Head of caudate nucleus (tissue), 42 donors: ENCODE measurements around the gene ANGEL2.
"Not testable (repeated sequence)": the region's sequence is repeated elsewhere in the genome, so short reads cannot be mapped to it uniquely, and the experiment has no call there.

Experiments
- DNase-seq, 42 donors: peaks; one replicate each; pipeline versions ENCODE4 v3.0.0 to v3.0.0-alpha.2; 2020 to 2021; ENCODE audit warnings: mixed read lengths in 7 of 42
- intact Hi-C: fragments of 100-400 bp; cut with DNase I; formaldehyde crosslinking; loops from one replicate; pipeline ENCODE4 v1.15.0; 2022

Gene ANGEL2, protein sequence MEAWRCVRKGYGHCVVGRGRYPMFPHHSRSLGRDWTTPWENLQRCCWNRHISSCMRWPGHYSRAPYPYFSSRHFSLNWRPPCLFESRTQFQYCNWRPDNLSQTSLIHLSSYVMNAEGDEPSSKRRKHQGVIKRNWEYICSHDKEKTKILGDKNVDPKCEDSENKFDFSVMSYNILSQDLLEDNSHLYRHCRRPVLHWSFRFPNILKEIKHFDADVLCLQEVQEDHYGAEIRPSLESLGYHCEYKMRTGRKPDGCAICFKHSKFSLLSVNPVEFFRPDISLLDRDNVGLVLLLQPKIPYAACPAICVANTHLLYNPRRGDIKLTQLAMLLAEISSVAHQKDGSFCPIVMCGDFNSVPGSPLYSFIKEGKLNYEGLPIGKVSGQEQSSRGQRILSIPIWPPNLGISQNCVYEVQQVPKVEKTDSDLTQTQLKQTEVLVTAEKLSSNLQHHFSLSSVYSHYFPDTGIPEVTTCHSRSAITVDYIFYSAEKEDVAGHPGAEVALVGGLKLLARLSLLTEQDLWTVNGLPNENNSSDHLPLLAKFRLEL

DNA sequence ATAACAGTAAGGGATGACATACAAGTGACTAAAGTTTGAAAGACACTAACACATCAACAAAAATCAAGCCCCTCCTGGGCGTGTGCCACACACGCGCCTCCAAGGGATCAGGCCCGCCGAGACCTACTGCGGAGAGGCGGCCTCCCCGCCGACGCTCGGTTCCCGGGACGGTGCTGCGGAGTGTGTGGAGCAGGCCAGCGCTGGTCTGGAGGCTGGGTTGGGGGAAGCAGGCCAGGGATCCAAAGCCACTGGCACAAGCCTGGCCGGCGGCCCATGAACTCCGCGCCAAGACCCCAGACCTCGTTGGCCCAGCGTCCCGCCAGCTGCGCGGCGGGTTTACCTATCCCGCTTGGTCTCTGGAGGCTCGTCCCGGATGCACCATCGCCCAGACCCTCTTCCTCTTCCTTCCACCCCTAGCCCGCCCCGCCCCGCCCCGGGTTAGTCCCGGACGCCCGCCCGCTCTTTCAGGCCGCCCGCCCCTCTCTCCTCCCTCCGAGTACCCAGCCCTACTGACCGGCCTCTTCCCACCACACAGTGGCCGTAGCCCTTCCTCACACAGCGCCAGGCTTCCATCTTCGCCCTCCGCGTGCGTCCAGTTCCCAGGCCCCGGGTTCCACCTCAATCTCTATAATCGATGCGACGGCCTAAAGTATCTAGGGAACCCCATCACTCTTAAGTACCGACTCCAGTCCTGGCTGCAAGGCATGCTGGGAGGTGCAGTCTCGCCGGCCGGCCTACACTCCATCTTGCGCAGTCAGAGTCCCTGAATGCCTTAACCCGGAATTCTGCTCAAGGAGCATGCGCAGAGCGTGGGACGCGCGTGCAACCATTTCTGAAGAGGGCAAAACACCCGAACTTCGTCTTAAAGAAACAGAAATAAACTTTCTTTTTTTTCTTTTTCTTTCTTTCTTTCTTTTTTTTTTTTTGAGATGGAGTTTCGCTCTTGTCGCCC is at the start of gene ANGEL2:
Gene ANGEL2 (minus strand): TSS at position 769 of the 952 bp plus-strand sequence. CDS start 196 bp downstream, at position 573.
- DNase-seq, result peak; percentile 94 to 99 (median 98)
- intact Hi-C loops, result loop anchor here (2.0 kb wide), 1 partner anchor 35 kb away; the partner anchor contains the start of gene RPS6KC1

DNA sequence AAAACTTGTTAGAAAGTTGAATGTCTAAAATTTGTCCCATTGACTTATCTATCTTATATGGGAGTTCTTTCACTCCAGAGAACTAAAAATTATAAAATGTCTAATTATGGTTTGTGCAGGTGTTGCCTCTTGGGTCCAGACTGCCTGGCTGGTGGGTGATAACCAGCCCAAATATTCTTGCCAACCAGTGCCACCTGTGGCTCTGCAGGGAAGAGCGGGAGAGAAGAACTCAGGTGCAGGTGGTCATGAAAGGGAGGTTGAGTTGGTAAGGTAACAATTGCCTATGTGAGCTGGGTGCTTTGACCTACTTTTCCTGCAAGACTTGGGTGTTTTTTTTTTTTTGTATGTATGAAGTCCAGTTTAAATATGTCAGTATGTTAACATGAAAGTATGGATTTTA is 45.6 kb upstream of the ANGEL2 start:
- intact Hi-C loops, result no loop called here
- DNase-seq, result no peak

DNA sequence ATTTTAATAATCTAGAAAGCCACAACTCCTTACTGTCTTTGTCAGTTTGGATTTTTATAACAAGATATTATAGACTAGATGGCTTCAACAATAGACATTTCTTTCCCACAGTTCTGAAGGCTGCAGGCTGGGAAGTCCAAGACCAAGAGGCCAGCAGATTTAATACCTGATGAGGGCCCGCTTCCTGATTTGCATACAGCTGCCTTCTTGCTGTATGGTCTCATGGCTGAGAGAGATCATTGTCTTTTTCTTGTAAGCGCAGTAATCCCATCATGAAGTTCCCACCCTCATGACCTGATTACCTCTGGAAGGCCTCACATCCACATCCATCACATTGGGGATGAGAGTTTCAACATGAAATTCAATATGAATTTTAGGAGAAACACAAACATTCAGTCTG is 45.2 kb upstream of the ANGEL2 start:
- intact Hi-C loops, result no loop called here
- no peak for DNase-seq

DNA sequence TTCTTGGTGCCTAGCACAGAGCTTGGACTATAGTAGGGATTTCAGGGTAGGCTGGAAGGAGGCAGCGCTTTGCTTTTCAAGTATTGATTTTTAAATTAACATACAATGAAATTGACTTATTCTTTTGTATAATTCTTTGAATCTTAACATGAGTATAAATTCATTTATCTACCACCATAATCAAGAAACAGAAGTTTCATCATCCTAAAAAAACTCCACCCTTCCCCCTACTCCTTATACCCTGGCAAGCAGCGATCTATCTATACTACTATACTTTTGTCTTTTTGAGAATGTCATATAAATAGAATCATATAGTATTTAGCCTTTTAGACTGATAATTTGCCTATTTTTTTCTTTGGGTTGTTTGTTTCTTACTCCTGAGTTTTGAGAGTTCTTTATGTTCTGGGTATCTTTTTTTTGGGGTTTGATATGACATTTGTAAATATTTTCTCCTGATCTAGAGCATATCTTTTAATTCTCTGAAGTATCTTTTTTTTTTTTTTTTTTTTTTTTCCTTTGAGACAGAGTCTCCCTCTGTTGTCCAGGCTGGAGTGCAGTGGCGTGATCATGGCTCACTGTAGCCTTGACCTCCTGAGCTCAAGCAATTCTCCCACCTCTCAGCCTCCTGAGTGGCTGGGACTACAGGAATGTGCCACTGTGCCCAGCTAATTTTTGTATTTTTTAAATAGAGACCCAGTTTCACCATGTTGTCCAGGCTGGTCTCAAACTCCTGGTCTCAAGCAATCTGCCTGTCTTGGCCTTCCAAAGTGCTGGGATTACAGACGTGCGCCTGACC is 41.8 kb upstream of the ANGEL2 start:
- intact Hi-C loops, result no loop called here
- DNase-seq, result no peak

DNA sequence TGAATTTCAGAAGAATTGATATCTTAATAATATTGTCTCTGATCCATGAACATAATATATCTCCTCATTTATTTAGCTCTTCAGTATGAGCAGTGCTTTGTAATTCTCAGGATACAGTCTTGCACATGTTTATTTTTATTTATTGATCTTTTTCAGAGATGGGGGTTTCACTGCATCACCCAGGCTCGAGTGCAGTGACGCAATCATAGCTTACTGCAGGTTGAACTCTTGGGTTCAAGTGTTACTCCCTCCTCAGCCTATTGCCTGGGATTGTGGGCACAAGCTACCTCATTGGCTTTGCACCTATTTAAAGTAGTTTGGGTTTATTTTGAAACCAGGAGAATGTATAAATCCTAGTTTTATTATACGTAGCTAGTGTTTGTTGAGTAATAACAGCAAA is 40.1 kb upstream of the ANGEL2 start:
- intact Hi-C loops, result no loop called here
- no peak for DNase-seq

DNA sequence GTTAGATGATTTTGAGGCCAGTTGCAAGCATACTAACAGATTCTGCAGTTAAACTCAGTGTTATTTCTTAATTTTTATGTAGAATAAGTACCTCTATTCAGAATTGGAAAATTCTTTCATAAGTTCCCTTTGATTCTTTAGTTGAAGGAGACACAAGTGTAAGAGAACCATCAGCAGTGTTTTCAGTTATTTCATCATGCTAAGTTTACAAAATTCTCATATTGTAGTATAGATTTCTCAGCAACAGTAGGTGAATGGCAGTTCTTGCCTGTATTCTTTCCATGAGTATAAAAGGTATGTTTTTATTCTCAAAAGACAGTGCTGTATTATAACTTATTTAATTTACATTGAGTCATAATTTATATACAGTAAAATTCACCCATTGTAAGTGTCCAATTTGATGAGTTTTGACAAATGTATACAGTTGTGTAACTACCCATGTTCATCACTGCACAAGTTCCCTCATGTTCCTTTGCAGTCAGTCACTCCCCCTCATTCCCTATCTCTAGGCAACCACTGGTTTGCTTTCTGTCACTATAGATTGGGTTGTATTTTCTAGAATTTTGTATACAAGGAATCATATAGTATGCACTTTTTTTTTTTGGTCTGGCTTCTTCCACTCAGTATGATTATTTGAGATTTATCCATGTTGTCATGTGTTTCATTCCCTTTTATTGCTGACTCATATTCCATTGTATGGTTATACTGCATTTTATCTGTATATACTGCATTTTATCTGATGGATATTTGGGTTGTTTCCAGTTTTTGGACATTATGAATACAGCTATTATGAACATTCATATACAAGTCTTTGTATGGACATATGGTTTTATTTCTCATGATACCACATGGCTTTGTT is 39.3 kb upstream of the ANGEL2 start:
- intact Hi-C loops, result no loop called here
- peak in 6 of 42 donors; percentile 17 to 64 (median 31) for DNase-seq

DNA sequence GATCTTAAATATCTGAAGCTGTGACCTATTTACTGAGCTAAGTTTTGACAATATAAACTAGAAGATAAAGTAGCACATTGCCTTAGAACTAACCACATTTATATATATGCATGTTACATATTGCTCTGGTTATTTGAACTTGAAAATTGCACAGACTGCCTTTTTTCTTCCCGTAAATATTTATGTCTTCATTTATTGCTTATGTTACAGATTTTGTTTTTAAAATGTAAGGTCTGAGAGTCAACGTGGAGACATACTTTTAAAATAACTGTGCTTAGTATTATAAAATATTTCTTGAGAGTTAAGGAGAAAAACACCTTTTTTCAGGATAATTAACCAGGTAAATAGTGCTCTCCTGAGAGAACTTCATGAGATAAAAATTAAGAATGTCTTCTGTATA is 38.5 kb upstream of the ANGEL2 start:
- intact Hi-C loops, result no loop called here
- no peak for DNase-seq

DNA sequence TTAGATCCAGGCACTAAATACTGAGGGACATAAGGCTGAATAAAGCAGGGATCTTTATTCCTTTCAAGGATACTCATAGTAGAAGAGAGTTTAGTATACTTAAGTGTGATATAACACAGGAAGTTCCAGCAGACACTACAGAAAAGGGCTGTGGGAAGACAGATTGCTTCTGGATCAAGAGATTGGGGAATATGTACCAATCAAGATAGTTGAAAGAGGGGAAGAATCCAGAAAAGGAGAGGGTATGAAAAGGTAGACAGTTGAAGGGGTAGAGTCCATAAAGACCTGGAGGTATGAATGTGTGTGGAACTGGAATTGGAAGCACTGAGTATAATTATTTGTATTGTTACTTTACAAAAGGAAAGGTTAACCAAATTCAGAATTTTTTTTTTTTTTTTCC is 37.8 kb upstream of the ANGEL2 start:
- intact Hi-C loops, result no loop called here
- DNase-seq, result no peak

DNA sequence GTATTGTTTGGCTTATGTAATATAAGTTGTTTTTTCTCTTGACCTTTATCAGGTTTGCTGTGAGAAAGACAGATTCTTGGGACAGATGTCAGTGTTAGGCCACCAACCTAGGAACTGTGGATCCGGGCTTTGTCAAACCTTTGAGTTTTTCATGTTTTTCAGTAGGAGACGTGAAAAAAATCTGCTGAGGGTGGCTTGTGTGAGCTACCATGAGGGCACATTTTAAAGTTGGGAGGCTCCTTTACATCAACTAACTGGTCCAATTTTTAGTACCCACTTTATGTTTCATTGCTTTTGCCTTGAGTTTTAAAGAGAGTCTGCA is 36.2 kb upstream of the ANGEL2 start:
- no peak for DNase-seq
- intact Hi-C loops, result loop anchor here (2.0 kb wide), 1 partner anchor 37 kb away; the partner anchor contains the start of gene ANGEL2

DNA sequence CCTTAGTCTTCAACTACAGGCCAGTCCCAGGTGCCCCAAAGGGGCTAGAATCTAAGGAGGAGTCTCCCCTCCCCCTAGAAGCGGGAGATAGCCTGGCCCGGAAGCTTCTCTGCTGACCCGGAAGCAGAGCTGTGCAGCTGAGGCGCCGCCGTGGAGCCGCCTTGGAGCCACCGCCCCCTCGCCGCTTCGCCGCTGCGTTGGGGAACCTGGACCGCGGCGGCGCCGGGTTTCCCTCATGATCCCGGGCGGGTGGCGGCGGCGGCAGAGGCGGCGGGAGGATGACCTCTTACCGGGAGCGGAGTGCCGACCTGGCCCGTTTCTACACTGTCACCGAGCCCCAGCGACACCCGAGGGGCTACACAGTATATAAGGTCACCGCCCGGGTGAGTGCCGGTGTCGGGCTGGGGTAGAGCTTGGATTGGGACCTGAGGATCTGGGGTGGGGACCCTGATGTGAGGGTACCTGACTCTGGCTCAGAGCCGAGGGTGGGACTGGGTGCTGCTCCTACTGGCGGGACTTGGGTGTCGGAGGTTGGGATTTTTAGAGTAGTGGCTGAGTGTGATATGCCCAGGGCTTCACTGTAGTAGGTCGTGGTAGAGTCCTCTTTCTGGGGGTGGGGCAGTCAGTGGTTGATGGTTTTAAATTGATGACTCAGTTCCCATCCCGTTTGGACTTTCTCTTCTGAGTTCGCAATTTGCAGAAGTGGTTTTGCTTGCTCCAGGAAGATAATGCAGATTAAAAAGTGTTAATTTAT is 35.6 kb upstream of the ANGEL2 start, which contains the start of gene RPS6KC1:
Gene RPS6KC1 (plus strand): TSS at position 115 of the 754 bp plus-strand sequence. CDS start 164 bp downstream, at position 279.
- DNase-seq, result peak; percentile 80 to 96 (median 91)
- intact Hi-C loops, result loop anchor here (2.0 kb wide), 1 partner anchor 37 kb away; the partner anchor contains the start of gene ANGEL2

DNA sequence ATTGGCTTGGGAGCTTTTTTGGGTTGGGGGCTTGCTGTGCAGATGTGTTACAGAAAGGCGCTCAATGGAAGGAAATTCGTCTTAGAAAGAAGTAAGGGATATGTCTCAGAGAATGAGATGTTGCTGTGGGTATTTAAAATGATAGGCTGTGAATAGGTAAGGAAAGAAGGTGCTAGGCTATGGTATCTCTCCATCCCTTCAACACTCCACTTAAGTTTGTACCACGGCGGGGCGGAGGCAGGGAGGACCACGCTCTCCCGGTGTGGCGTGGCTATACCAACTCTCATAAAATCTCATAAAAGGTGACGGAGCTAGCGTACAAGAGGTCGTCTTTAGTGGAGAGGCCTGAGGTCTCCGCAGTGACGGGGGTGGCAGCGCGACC is 35.1 kb upstream of the ANGEL2 start:
- intact Hi-C loops, result loop anchor here (2.0 kb wide), 1 partner anchor 36 kb away; the partner anchor contains the start of gene ANGEL2
- no peak for DNase-seq

DNA sequence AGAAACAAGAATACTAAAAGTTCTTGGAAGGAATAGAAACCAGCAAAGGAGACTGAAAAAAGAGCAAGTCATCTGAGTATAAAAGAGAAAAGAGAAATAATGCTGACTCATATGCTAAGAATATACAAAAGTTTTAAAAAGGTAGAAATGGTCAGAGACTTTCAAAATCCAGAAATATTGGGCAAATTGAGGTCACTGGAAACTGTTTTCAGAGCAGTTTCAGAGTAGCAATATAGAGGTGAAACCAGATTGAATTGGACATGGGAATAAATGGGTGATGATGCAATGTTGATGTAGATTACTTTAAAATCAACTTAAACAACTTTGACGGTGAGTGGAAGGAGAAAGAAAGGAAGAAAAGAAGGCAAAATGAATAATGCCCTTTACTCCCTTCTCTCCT is 33.6 kb upstream of the ANGEL2 start:
- DNase-seq, result no peak
- intact Hi-C loops, result no loop called here

DNA sequence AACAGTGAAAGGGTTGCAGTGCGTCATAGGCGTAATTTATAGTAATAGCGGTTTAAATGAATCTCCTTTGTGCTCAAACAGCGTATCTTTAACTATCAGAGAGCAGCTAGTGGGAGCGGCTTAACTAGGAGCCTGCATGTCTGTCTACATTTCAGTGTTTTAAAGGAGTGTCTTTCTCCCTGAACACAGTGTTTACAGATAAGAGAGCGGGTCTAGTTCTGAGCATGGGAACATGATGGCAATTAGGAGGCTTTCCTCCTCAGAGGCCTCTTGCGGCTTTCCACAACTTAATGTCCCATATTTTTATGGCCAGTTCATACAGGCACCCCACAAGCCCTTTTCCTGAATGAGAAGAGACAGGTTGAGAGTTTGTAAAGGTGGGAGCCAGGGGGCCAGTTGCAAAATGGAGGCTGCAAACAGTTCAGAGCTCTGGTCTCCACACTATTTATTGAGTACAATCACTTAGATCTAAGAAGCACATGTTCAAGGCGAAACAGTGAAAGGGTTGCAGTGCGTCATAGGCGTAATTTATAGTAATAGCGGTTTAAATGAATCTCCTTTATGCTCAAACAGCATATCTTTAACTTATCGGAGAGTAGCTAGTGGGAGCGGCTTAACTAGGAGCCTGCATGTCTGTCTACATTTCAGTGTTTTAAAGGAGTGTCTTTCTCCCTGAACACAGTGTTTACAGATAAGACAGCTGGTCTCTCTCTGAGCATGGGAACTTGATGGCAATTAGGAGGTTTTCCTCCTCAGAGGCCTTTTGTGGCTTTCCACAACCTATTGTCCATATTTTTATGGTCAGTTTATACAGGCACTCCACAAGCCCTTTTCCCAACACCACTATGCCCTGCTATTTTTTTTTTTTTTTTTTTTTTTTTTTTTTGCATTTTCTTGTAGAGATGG is 29.9 kb upstream of the ANGEL2 start:
- intact Hi-C loops, DNase-seq: not testable (repeated sequence)

DNA sequence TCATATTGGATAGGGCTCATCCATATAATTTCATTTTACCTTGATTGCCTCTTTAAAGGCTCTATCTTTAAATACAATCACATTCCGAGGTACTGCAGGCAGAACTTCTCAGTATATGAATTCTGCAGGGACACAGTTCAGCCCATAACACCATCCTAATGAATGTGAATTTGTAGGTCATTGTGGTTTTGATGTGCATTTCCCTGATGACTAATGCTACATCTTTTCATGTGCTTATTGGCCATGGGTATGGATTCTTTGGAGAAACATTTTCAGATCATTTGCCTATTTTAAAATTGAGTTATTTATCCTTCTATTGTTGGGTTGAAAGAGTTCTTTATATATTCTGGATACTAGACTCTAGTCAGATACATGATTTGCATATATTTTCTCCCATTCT is 25.8 kb upstream of the ANGEL2 start:
- intact Hi-C loops, result no loop called here
- no peak for DNase-seq

DNA sequence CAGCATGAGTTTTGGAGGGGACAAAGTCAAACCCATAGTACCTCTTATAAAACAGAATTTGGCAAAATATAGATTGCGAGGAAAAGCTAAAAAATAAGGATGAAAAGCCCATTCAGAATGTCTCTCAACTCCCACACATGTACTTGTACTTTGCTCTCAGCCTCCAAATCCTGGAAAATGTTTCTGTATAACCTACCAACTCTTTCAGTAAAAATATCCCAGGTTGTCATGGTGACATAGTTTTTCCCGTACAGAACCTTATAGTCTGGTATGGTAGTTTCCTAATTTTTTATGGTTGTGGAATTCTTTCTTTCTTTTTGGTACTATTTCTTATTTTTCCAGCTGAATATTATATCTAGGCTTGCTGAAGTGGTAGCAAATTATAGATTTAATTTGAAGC is 19.9 kb upstream of the ANGEL2 start:
- intact Hi-C loops, result no loop called here
- DNase-seq, result peak in 5 of 42 donors; percentile 10 to 55 (median 18)

DNA sequence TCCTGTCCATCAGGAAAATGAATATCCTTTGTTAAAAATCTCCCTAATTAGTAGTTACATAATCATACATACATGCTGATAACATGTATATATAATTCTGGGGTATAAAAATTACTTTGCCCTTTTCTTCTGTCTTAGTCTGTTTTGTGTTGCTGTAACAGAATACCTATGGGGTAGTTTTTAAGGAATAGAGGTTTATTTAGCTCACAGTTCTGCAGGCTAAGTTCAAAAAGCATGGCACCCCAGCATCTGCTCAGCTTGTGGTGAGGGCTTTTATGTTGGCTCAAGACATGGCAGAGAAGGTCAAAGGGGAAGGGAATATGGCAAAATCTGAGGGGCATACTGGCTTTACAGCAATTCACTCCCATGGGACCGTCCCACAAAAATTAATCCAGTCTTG is 19.0 kb upstream of the ANGEL2 start:
- no peak for DNase-seq
- intact Hi-C loops, result no loop called here
